B cell (primary cell): Measurements from ENCODE around the gene UBAC1.

Source experiments
- CTCF ChIP-seq: fragments of 200-600 bp; IDR thresholded peaks from one replicate; pipeline ENCODE4 v1.8.0; 2022; ENCODE audit warnings: antibody characterized with exemption, mild to moderate bottlenecking
- EZH2 ChIP-seq: IDR thresholded peaks from 2 replicates; pipeline ENCODE4 v1.6.1; 2012; ENCODE audit warnings: borderline replicate concordance, low read depth, mild to moderate bottlenecking, moderate library complexity, low read length; ENCODE audit not compliant: insufficient read depth, poor library complexity, severe bottlenecking

- TF ChIP-seq CTCF (no peak), EZH2 (no peak)
Measured at GRCh38 chr9:135974220-135974573, 13.0 kb upstream of the UBAC1 start.
